DND-41 (cell line): ENCODE results near the gene GIMAP7.

Experiments
- ATAC-seq: fragments of 200-7000 bp; cut with Tn5 transposase; 3 replicates; pipeline ENCODE4 v1.9.1; 2021; ENCODE audit warnings: low read depth; ENCODE audit not compliant: insufficient read depth
- DNase-seq: peaks from one replicate; pipeline ENCODE4 v3.0.0-alpha.2; 2020
- H2AFZ ChIP-seq: 2 replicates; pipeline ENCODE4 v1.6.0; 2012; ENCODE audit warnings: low read depth, low read length
- H3K27ac ChIP-seq: 2 replicates; pipeline ENCODE4 v1.5.1; 2012; ENCODE audit warnings: low read length, inconsistent platforms
- H3K27me3 ChIP-seq: fragments of 200-600 bp; sonication (generic); 2 replicates; pipeline ENCODE4 v1.6.0; 2012; ENCODE audit warnings: low read length, mild to moderate bottlenecking, inconsistent platforms; ENCODE audit not compliant: insufficient read depth, poor library complexity
- H3K36me3 ChIP-seq: 2 replicates; pipeline ENCODE4 v1.5.1; 2012; ENCODE audit warnings: low read length, inconsistent platforms; ENCODE audit not compliant: insufficient read depth
- H3K4me1 ChIP-seq: 2 replicates; pipeline ENCODE4 v1.5.1; 2012; ENCODE audit warnings: mild to moderate bottlenecking, low read length; ENCODE audit not compliant: insufficient read depth
- H3K4me2 ChIP-seq: 2 replicates; pipeline ENCODE4 v1.6.0; 2012; ENCODE audit warnings: mild to moderate bottlenecking, moderate library complexity, low read length, inconsistent platforms; ENCODE audit not compliant: insufficient read depth
- H3K4me3 ChIP-seq, 2 experiments: fragments of 200-600 bp in 1 of 2; shearing (Covaris generic) in 1 of 2; 2 replicates each; pipeline ENCODE4 v1.5.1; 2012 to 2016; ENCODE audit warnings: inconsistent platforms in 2 of 2, low read length in 2 of 2, mild to moderate bottlenecking in 2 of 2, low read depth in 1 of 2, moderate library complexity in 1 of 2
- H3K79me2 ChIP-seq: 2 replicates; pipeline ENCODE4 v1.6.0; 2012; ENCODE audit warnings: low read length, inconsistent platforms; ENCODE audit not compliant: insufficient read depth
- H3K9ac ChIP-seq: 2 replicates; pipeline ENCODE4 v1.6.0; 2012; ENCODE audit warnings: low read depth, mild to moderate bottlenecking, inconsistent platforms, low read length, moderate library complexity
- H3K9me3 ChIP-seq: 2 replicates; pipeline ENCODE4 v1.5.1; 2012; ENCODE audit warnings: low read length, moderate library complexity, mild to moderate bottlenecking, inconsistent platforms; ENCODE audit not compliant: insufficient read depth, severe bottlenecking
- H4K20me1 ChIP-seq: 2 replicates; pipeline ENCODE4 v1.6.0; 2012; ENCODE audit warnings: low read length; ENCODE audit not compliant: insufficient read depth
- EZH2 ChIP-seq: IDR thresholded peaks from 3 replicates; pipeline ENCODE4 v1.6.1; 2012; ENCODE audit warnings: borderline replicate concordance, low read depth, mild to moderate bottlenecking, moderate library complexity, low read length, inconsistent platforms; ENCODE audit not compliant: severe bottlenecking
- TF ChIP-seq, protein P1 (sequence below): IDR thresholded peaks from 2 replicates; pipeline ENCODE4 v1.5.1; 2012; ENCODE audit warnings: borderline replicate concordance, low read length, moderate library complexity, mild to moderate bottlenecking; ENCODE audit not compliant: poor library complexity, severe bottlenecking; ENCODE audit errors: extremely low read depth

The GIMAP7 gene

DNA sequence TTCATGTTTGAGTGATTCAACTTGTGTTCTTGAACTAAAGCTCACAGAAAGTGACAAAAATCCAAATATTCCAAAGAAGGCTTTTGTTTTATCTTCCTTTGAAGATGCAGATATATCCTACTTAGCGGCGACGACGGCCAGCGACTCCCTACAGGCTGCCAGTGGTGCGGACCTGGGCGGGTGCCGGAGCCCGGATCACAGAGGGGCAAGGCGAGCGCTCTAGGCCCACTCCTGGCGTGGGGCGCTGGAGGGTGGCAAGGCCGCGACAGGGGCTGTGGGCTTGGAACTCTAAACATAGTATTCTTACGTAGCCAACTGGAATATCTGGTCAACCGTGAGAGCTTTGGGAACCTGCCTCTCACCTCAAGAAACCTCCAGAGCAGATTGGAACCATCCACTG is 914 bp upstream of the GIMAP7 start:
- Histone ChIP-seq H3K27me3 (no peaks in the 10 kb centered on the region), H3K4me2 (peak overlapping the region; percentile 71), H4K20me1 (no peaks in the 10 kb centered on the region), H3K9ac (peak overlapping the region; percentile 72), H3K4me3 (peak overlapping the region in 1 of 2 experiments; percentile 74; a peak in 2 of 4 replicates), H2AFZ (peak overlapping the region; percentile 76), H3K9me3 (no peaks in the 10 kb centered on the region), H3K36me3 (no peaks in the 10 kb centered on the region; the same call in 1 of the 2 replicates), H3K27ac (peak overlapping the region; percentile 95), H3K79me2 (peaks cover 54% of the 10 kb centered on the region), H3K4me1 (peaks cover 45% of the 10 kb centered on the region)
- DNase-seq (no peak), ATAC-seq (no peak)
- TF ChIP-seq, protein P1, sequence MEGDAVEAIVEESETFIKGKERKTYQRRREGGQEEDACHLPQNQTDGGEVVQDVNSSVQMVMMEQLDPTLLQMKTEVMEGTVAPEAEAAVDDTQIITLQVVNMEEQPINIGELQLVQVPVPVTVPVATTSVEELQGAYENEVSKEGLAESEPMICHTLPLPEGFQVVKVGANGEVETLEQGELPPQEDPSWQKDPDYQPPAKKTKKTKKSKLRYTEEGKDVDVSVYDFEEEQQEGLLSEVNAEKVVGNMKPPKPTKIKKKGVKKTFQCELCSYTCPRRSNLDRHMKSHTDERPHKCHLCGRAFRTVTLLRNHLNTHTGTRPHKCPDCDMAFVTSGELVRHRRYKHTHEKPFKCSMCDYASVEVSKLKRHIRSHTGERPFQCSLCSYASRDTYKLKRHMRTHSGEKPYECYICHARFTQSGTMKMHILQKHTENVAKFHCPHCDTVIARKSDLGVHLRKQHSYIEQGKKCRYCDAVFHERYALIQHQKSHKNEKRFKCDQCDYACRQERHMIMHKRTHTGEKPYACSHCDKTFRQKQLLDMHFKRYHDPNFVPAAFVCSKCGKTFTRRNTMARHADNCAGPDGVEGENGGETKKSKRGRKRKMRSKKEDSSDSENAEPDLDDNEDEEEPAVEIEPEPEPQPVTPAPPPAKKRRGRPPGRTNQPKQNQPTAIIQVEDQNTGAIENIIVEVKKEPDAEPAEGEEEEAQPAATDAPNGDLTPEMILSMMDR = no peak
- TF ChIP-seq EZH2 = no peak

GRCh38 chr7:150515248-150516147 is 826 bp downstream of the GIMAP7 start:
- no peaks in the 10 kb centered on the region for H3K9me3 ChIP-seq
- peak overlapping the region; percentile 71 for H3K4me2 ChIP-seq
- H3K79me2 ChIP-seq = peaks cover 71% of the 10 kb centered on the region
- H3K27ac ChIP-seq = peak overlapping the region; percentile 95
- H2AFZ ChIP-seq = peak overlapping the region; percentile 76
- peaks cover 7% of the 10 kb centered on the region; the same call in 1 of the 2 replicates for H4K20me1 ChIP-seq
- peak; percentile 43 for DNase-seq
- H3K27me3 ChIP-seq = no peaks in the 10 kb centered on the region
- peaks cover 14% of the 10 kb centered on the region for H3K36me3 ChIP-seq
- peaks cover 58% of the 10 kb centered on the region for H3K4me1 ChIP-seq
- ATAC-seq = peak; percentile 54
- H3K4me3 ChIP-seq = peak overlapping the region; percentile 51 to 74
- peak overlapping the region; percentile 72 for H3K9ac ChIP-seq
- TF ChIP-seq, protein P1 = no peak
- no peak for TF ChIP-seq EZH2

DNA sequence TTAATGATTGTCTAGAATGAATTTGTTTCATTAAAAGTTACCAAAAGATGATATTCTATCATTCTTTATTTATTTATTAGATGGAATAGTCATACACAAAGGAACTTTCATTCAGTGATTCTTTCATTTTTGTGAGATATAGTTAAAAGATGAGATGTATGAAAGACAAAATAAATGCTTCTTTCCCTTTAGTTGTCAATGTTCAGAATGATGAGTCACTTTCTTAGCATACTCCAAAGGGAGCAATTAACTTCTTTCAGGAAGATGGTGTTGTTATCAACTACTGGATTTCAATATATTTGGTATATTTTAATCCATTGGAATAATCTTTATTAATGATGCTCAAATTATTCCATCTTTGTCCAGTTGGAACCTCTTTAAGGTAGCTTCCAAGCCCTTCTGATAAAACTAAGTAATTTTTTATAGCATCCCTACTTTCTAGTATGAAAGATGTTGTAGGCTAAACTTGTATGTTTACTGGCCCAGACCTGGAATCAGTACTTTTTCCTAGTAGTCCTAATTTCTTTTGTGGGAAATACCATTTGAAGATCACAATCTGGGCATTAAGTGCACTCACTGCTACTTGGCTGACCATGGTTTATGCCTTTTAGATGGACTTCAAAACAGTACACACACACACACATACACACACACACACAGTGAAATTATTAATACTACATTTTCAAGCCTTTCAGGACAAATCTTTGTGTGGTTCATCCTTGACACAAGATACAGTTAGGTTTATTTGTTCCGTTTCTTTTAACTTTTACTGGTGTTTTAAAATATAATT is 2.5 kb downstream of the GIMAP7 start:
- Histone ChIP-seq H3K79me2 (peaks cover 79% of the 10 kb centered on the region), H2AFZ (no peak overlapping the region), H3K4me3 (peak overlapping the region; percentile 51 to 74), H3K36me3 (peaks cover 26% of the 10 kb centered on the region), H3K4me2 (peak overlapping the region; percentile 71), H3K9me3 (no peaks in the 10 kb centered on the region), H4K20me1 (peaks cover 7% of the 10 kb centered on the region; the same call in 1 of the 2 replicates), H3K4me1 (peaks cover 58% of the 10 kb centered on the region), H3K27ac (peak overlapping the region; percentile 95), H3K9ac (peak overlapping the region; percentile 72), H3K27me3 (no peaks in the 10 kb centered on the region)
- TF ChIP-seq, protein P1 = no peak
- no peak for TF ChIP-seq EZH2
- DNase-seq = no peak
- no peak for ATAC-seq
